ENCODE data around the gene AP3D1. TPM values are rescaled to one million over a fixed set of nuclear protein-coding genes. Genes with fewer than 3 reads are reported as not detected.

Gene AP3D1
- total RNA-seq, 1 donor from 2014 or later, result 69.6 TPM

DNA sequence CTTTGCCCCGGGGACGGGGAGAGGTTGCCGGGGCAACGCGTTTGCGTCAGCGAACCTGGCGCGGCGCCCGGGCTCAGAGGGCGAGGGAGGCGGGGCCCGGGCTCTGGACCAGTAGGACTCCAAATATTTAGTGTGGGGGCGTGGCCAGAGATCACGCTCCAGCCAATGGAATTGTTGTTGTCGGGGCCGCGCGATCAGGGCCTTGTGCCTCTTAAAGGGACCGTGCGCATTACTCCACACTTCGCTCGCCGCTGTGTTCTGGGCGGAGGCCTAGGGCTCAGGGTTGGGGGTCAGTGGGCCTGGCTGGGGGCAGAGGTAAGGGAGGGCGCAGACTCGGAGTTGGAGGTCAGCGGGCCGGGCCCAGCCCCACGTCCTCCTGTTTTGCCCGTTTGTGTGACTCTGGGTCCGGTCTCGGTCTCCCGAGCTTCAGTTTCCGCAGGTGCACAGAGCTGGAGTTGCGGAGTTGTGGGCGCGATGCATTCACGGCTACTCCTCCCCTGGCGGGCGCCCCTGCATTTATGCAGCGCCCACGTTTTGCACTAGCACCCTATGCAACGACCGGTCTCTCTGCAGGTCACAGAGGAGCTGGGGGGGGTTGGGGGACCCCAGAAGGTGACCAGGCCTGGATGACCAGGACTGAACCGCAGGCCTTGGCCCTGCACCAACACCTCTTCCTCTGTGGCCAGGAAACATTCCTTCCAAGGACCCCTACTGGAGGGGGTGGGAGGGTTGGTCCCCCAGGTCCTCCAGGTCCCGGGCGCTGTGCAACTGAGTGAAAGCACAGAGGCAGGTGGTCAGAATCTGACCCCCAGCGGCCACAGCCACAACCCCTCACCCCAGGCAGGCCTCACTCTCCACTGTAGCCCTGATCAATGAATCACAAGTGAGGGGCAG, 89.6 kb downstream of the AP3D1 start:
- DNase-seq (peak; percentile 100), ATAC-seq (ENCODE audit: poor library complexity) (peak; percentile 79)
- intact Hi-C loops (cut with DNase I), result no loop called here

DNA sequence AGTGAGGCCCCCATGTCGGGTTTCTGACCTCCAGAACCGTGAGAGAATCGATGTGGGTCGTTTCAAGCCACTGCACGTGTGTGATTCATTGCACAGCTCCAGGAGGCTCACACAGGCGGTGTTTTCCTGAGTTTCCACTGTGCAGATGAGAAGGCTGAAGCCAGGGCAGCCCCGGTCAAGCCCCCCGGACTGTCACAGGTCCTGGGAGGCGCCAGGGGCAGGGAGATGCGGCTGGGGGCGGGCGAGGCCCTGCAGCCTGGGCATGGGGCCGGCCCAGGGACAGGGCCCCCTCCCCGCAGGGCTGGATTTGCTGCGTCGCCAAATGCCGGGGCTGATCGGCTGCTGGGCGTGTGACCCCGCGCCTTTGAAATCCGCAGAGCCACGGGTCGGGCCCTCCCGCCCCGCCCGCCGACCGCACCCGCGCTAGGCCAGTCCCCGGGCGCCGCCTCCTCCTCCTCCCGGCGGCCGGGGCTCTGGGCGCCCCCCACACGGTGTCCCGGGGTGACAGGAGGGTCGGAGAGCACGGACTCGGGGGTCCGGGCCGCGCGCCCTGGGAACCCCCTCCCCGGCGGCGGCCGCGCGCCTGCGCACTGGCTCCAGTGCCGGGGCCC, 90.4 kb downstream of the AP3D1 start:
- ATAC-seq (ENCODE audit: poor library complexity) (peak; percentile 65), DNase-seq (peak; percentile 87)
- intact Hi-C loops (cut with DNase I), result no loop called here

DNA sequence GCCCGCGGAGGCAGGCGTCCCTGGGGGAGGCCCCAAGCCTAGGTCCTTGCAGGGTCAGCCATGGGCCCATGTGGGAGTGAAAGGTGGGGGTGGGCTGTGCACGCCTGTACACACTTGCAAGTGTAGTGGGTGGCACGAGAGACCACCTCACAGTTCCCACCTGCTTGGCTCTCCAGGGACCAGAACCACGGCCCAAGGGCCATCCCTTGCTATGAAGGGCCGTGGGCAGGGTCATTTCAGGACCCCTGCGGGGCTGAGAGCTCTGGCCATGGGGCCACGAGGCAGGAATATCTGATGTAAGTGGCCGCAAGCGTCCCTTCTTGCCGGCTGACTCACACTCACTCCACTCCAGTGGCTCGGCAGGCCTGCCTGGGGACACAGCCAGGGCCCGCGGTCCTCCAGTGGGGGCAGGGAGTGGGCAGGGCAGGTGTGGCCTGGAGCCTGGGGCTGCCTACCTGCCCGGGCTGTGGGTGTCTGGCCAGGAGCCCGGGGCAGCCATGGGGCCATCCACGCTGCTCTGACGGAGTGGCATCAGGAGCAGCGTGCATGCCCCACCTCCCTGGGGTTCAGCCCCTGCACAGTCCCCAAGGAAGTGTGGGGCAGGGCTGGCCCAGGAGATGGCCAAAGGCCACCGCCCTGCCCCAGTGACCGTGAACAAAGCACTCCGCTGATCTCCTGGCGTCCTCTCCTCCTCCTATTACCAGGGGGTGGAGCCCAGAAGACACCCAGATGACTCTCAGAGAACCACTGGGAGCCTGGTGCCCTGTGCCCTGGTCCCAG, 91.8 kb downstream of the AP3D1 start:
- intact Hi-C loops (cut with DNase I), result no loop called here

DNA sequence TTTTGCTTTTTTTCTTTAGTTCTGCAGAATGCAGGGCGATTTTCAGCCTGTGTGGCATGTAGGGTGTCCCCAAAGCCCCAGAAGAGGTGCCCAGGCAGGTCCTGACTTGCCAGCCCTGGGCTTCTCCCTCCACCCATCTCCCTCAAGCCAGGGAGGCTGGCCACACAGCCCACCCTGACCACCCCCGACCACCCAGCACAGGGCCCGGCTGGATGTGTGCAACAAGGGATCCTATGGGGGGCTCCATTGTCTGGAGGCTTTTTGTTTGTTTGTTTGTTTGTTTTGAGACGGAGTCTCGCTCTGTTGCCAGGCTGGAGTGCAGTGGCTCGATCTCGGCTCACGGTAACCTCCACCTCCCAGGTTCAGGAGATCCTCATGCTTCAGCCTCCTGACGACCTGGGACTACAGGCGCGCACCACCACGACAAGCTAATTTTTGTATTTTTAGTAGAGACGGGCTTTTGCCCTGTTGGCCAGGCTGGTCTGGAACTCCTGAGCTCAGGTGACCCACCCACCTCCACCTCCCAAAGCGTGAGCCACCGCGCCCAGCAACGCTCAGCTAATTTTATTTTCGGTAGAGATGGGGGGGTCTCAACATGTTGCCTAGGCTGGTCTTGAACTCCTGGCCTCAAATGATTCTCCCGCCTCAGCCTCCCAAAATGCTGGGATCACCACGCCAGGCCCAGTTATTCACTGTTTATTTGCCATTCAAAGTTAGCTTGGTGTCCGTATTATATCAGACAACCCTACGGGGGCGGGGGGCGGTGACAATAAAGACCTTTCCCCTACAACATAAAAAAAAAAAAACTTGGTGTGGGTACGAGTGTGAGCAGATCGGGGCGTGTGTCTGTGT, 92.6 kb downstream of the AP3D1 start:
- intact Hi-C loops (cut with DNase I), result no loop called here
- ATAC-seq (ENCODE audit: poor library complexity), result no peak
- DNase-seq, result no peak

More for the DNA sequence above, 91.8 kb downstream of the AP3D1 start:
- ATAC-seq (ENCODE audit: poor library complexity), result peak; percentile 23
- DNase-seq, result peak; percentile 70

DNA sequence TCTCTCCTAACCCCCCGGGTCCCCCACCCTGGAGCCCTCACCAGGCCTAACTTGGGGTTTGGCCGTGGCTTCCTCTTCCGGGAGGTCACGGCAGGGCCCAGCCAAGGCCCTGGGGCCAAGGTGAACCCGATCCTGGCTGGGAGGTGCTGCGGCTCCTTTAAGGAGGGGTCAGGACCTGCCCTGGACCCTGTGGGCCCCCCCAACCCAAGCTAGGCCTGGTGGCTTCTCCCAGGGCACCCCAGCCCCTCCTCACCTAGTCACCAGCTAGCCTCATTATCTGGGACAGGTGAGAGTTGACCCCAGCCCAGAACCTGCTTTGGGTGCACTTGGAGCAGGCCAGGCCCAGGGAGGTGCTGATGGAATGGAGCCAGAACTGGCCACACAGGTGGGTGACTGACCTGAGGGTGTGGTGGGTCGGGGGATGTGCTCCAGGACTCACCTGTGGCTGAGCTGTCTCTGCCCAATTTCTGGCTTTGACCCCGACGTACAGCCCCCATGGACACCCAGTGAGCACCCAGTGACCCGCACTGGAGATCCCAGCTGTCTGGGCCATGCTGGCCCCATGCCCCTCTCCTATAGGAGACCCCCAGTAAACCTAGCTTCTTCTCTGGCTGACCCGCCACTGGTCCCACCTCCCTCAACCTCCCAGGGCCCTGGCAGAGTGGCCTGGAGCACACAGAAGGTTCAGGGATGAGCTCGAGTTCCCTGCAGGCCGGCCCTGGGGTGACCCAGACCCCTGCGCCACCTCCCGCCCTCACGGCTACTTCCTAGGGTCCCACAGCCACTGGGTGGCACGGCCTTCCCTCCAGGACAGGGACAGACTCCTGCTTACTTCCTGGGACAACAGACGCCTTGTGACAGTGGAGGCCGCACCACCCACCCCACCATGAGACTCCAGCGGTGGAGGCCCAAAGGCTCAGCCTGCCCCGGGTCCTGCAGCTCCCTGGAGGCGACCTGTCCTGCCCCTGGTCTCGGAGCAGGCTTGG, 93.6 kb downstream of the AP3D1 start:
- ATAC-seq (ENCODE audit: poor library complexity), result no peak
- DNase-seq, result peak; percentile 41
- intact Hi-C loops (cut with DNase I), result no loop called here

DNA sequence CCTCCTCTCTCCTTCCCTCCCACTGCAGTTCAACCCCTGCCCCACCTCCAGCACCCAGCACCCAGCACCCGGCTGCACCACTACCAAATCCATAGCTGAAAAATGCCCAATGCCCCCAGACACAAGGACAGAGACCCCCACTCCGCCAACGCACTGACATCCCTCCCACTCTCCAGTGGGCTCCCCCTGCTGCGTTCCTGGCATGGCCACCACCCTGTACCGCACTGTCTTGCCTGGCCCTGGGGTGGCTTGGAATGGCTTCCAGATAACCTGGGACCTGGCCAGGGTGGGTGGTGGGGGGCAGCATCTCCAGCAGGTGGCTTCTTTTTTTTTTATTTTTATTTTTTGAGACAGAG, 94.6 kb downstream of the AP3D1 start:
- intact Hi-C loops (cut with DNase I), result no loop called here
- DNase-seq, result no peak
- ATAC-seq (ENCODE audit: poor library complexity), result no peak

DNA sequence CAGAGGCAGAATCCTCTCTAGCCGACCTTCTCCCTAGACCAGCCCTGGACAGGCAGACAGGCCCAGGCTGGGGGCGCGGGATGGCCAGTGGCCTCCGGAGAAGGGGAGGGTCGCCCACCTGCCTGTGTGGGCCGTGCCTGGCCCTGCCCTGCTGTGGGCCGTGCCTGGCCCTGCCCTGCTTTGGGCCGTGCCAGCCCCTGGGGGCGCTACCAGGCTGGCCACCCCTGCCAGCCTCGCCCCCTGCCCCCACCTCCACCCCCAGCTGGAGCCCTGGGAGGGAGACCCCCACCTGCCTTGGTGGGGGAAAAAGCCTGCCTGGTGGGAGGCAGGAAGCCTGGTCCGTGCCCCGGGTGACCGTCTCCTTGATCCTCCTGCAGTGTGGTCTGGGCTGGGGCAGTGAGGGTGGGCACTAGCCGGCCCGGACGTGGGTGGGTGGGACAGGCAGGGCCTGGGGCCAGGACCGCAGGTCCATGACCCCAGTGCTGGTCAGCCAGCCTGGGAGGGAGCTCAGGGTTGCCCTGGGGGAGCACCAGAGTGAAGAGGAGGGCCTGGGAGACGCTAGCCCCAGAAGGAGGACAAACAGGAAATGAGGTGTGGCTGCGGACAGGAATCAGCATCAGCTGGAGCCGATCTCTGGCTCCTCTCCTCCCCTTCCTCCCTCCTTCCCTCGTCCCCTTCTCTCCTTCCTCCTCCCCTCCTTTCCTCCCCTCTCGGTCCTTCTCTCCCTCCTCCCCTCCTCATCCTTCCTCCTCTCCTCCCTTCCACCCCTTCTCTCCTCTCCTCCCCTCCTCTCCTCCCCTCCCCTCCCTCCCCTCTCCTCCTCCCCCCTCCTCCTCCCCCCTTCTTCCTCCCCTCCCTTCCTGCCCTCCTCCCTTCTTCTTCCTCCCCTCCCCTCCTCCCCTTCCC, 95.2 kb downstream of the AP3D1 start:
- ATAC-seq (ENCODE audit: poor library complexity), result peak; percentile 17
- intact Hi-C loops (cut with DNase I), result no loop called here
- peak; percentile 74 for DNase-seq

DNA sequence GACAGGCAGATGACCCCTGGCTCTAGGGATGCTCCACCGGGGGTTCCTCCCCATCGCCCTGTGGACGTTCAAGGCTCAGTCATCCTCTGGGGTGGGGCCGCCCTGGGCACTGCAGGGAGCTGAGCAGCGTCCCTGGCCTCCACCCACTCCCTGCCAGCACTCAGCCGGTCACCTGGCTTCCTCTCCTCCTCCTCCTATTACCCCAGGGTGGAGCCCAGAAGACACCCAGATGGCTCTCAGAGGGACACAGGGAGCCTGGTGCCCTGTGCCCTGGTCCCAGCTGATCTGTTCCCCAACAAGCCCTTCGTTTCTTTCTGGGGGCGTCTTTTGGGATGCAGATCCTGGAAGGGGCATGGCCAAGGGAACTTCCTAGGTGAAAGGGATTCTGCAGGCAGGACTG, 96.6 kb downstream of the AP3D1 start:
- peak; percentile 43 for DNase-seq
- no peak for ATAC-seq (ENCODE audit: poor library complexity)
- intact Hi-C loops (cut with DNase I), result no loop called here

DNA sequence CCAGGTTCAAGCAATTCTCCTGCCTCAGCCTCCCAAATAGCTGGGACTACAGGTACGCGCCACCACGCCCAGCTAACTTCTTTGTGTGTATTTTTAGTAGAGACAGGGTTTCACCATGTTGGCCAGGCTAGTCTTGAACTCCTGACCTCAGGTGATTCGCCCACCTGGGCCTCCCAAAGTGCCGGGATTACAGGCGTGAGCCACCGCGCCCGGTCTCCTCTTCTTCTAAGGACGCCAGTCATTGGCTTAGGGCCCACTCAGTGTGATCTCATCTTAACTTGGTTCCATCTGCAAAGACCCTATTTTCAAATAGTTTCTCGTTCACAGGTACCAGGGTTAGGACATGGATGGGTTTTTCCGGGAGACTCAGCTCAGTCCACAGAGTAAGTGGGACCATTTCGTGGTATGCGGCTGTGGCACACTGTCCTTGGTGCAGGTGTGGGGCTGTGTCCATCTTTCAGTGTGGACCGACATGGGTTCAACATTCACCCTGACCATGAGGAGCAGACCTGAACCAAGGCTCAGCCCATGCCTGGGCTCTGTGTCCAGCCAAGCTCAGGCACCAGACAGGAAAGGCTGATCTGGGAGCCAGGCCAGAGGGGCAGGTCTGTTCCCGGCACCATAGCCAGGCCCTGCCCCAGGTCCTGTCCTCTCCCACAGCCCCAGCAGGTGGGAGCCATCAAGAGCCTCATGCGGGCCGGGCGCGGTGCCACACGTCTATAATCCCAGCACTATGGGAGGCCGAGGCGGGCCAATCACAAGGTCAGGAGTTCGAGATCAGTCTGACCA, 97.6 kb downstream of the AP3D1 start:
- peak; percentile 92 for DNase-seq
- intact Hi-C loops (cut with DNase I), result no loop called here
- ATAC-seq (ENCODE audit: poor library complexity), result peak; percentile 5

DNA sequence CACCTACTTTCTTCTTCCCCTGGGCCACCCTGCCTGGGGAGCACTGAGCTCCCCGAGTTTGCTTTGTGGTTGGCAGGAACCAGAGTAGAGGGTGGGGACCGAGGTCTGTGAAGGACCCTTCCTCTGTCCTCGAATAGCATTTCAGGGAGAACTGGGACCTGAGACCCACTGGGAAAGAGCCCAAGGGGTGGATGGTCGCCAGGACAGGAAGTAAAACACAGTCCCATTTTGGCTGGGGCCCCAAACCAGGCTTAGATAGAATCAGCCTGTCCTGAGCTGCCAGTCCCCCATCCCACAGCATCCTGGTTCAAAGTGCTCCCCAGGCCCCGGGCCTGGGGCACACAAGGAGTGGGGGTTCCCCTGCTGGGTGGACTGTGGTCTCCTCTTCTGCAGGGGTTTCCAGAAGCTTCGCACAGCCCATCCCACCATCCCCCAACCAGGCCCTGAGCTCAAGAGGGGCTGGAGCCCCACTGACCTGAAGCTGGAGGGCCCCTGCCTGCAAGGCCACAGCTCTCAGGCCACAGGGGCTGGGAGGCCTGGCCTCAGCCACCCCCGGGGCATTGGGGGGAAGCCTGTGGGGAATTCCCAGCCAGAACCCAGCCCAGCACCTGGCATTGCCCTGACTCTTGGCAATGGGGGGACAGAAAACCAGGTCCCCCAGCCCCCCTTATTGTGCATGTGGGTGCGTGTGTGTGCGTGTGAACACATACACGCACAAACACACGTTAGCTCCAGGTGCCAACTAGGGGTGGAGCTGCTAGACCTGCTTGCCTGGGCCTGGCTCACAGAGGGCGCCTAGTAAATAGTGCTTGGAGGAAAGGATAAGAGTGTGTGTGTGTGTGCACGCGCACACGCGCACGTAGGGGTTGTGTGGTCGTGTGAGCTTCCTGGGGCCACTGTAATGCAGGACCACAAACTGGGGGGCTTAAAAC, 99.3 kb downstream of the AP3D1 start:
- no peak for ATAC-seq (ENCODE audit: poor library complexity)
- intact Hi-C loops (cut with DNase I), result no loop called here
- DNase-seq, result peak; percentile 79

DNA sequence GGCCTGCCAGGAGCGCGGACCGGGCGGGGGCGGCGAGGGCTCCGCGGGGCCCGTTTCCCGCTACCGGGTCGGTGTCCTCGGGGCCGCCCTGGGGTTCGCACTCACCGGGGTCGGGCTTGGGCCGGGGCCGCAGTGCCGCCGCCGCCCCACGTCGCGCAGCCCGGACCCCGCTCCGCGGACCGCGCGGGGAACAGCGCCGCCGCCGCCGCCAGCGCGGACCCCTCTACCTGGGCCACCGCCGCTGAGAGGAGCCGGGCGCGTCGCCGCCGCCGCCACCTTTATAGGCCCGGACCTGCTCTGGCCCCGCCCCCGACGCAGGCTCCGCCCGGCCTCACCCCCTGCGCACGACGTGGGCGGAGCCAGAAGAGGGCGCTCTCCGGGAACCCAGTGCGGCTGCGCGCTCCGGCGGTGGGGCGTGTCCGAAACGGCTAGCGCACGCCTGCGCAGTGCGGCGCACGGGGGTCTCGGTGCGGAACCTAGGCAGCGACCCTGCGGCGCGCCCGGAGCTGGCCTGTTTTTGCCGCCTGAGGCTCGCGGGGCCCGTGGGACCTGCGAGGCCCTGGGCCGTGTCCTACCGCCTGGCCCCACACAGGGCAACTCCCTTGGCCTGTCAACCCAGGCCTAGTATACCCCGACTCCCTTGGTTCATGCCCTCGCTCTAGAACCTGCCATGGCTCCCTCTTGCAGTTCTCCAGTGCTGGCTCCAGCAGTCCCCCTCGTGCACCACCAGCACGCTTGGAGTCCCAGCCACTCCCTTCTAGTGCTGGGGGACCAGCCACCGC, 100.2 kb downstream of the AP3D1 start, which contains the start of gene MKNK2:
MKNK2 (minus strand) TSS at position 254 of the 782 bp plus-strand sequence. CDS start 393 bp downstream, outside the sequence.
- intact Hi-C loops (cut with DNase I), result no loop called here
- ATAC-seq (ENCODE audit: poor library complexity), result peak; percentile 77
- peak; percentile 96 for DNase-seq

All from Right ventricle myocardium superior (tissue), 1 donor.